Glutamatergic neuron (in vitro differentiated cells): ENCODE results near the gene FEM1B. TPM values are rescaled to one million over a fixed set of nuclear protein-coding genes. Genes with fewer than 3 reads are reported as not detected.

Experiments
- DNase-seq: peaks from one replicate; pipeline ENCODE4 v3.0.0; 2022
- H3K27ac Mint-ChIP-seq: one replicate; pipeline ENCODE4 v1.8.0; 2020; ENCODE audit warnings: mild to moderate bottlenecking, mixed read lengths, inconsistent platforms; ENCODE audit not compliant: unreplicated experiment
- H3K27me3 Mint-ChIP-seq: one replicate; pipeline ENCODE4 v1.8.0; 2020; ENCODE audit warnings: mild to moderate bottlenecking, moderate library complexity, mixed read lengths, inconsistent platforms; ENCODE audit not compliant: unreplicated experiment
- H3K36me3 Mint-ChIP-seq: one replicate; pipeline ENCODE4 v1.8.0; 2020; ENCODE audit warnings: mild to moderate bottlenecking, mixed read lengths, inconsistent platforms; ENCODE audit not compliant: unreplicated experiment
- H3K4me1 Mint-ChIP-seq: one replicate; pipeline ENCODE4 v1.8.0; 2020; ENCODE audit warnings: mild to moderate bottlenecking, low read depth, mixed read lengths, inconsistent platforms; ENCODE audit not compliant: unreplicated experiment
- H3K4me3 Mint-ChIP-seq: one replicate; pipeline ENCODE4 v1.8.0; 2020; ENCODE audit warnings: mild to moderate bottlenecking, mixed read lengths, inconsistent platforms; ENCODE audit not compliant: unreplicated experiment
- H3K9me3 Mint-ChIP-seq: one replicate; pipeline ENCODE4 v1.8.0; 2020; ENCODE audit warnings: mild to moderate bottlenecking, moderate library complexity, mixed read lengths, inconsistent platforms; ENCODE audit not compliant: unreplicated experiment
- CTCF ChIP-seq: fragments of 200-600 bp; sonication (generic); IDR thresholded peaks from one replicate; pipeline ENCODE4 v1.5.0; 2021; ENCODE audit not compliant: partially characterized antibody, unreplicated experiment
- total RNA-seq: library from RNA; stranded (reverse); fragmentation: NEBNext Ultra II Directional; extraction: Animal tissue kit (Norgen Biotek cat#: 25700); gene quantifications from one replicate; pipeline ENCODE4 v1.2.1, GENCODE V29; 2021; ENCODE audit not compliant: unreplicated experiment

FEM1B gene
- total RNA-seq, 1 donor from 2014 or later: 69.6 TPM

DNA sequence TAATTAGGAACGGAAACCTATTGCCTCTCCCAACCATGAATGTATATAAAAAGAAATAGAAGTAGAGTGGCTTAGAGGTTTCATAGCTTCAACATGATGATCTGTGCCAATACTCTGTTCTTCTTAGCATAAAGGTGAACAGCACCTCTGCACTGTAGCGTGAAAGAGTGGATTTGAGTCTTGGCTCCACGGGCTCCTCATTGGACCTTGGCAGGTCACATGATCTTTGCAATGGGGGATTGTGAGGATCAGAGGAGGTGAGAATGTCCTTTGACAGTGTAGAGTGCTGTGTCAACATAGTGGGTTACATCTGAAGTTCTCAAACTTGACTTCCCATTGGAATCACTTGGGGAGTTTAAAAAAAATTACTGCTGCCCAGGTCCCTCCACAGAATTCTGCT, 51.4 kb downstream of the FEM1B start:
- Mint-ChIP-seq H3K36me3 (no peaks in the 10 kb centered on the region), H3K27ac (no peak overlapping the region), H3K27me3 (peaks cover 2% of the 10 kb centered on the region), H3K9me3 (peaks cover 11% of the 10 kb centered on the region), H3K4me3 (no peak overlapping the region), H3K4me1 (peaks cover 19% of the 10 kb centered on the region)
- TF ChIP-seq CTCF: no peak
- no peak for DNase-seq

DNA sequence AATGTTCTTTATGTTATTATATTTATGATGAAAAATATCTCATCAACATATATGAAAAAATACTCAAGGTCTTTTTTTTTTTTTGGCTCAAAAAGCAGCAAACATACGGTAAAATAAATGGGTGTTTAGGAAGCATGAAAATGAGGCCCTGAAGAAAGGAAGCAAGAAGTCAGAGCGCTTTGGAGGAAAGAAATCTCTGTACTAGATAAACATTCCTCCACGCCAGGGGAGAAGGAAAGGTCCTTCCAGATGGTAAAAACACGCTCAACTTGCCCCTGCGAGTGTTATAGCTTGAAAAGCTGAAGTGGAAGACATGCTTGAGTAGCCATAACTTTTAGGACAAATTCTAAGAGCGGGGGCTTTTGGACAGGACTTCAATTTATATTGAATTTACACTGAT, 52.9 kb downstream of the FEM1B start:
- Mint-ChIP-seq H3K4me3 (no peak overlapping the region), H3K9me3 (peaks cover 13% of the 10 kb centered on the region), H3K27ac (no peak overlapping the region), H3K27me3 (peaks cover 6% of the 10 kb centered on the region), H3K4me1 (peaks cover 19% of the 10 kb centered on the region), H3K36me3 (no peaks in the 10 kb centered on the region)
- TF ChIP-seq CTCF: no peak
- DNase-seq: no peak

DNA sequence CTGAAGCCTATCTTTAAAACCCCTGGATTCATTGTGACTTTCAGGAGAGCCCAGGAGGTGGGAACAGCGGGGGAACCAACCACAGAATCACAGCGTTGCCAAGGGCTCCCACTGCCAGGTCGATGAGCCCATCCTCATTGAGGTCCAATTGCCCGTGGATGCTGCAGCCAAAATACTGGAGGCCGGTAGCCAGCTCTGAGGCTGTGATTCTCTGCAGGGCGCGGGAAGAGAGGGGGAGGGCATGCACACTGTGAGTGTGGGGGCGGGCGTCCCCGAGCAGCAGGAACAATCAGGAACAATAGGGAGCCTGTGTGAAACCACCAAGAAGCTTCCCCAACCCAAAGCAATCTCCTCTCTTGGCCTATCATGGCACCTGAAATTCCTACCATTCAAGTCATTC, 53.4 kb downstream of the FEM1B start:
- no peak overlapping the region for H3K27ac Mint-ChIP-seq
- H3K36me3 Mint-ChIP-seq: no peaks in the 10 kb centered on the region
- peaks cover 13% of the 10 kb centered on the region for H3K9me3 Mint-ChIP-seq
- no peak for DNase-seq
- no peak overlapping the region for H3K4me3 Mint-ChIP-seq
- peaks cover 6% of the 10 kb centered on the region for H3K27me3 Mint-ChIP-seq
- H3K4me1 Mint-ChIP-seq: peaks cover 19% of the 10 kb centered on the region
- TF ChIP-seq CTCF: no peak

DNA sequence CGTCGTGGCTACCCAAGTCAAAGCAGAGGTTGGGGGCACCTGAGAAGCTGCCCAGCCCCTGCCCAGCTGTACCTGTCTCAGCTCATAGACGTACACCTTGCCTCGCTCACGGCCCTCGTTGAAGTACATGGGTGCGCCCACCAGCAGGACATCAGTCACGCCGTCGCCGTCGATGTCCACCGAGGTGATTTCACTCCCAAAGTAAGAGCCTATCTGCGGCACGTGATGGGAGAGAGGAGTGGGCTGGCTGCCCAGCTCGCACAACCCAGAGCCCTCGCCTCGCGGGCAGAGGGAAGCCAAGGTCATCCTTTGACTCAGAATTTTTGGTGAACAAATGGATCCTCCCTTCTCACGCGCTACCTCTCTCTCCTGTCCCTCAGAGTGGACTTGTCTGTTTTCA, 54.7 kb downstream of the FEM1B start:
- DNase-seq: no peak
- Mint-ChIP-seq H3K27me3 (peaks cover 4% of the 10 kb centered on the region), H3K9me3 (peaks cover 13% of the 10 kb centered on the region), H3K4me1 (peaks cover 19% of the 10 kb centered on the region), H3K27ac (no peak overlapping the region), H3K4me3 (no peak overlapping the region), H3K36me3 (no peaks in the 10 kb centered on the region)
- TF ChIP-seq CTCF: no peak

DNA sequence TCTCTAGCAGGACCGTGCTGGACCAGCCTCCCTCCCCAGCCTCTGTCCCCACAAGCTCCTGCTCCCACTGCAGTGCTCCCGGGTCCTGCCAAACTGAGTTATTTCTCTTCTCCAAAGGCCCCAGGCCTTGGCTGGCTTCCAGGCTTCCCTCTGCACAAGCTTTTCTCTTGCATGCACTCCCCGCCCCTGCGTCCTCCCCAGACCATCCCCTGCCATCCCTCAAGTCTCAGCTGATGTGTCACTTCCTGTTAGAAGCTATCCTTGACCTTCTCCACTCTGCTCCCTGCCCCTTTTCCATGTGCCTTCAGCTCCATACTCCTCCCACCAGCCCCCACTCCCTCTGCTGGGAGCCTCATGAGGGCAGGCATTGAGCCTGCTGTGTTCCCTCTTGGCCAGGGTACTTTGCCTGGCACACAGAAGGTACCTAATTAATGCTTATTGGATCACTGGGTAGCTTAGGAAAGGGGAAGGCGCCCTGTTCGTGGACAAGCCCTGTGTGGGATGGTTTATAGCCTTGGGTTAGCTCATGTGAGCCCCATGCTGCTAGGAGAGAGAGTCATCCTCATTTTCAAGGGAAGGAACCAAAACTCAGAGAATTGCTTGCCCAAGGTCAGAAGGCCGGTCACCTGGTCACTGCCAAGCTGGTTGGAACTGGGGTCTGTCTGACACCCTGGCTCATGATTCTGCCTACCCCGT, 56.4 kb downstream of the FEM1B start:
- H3K4me3 Mint-ChIP-seq: no peak overlapping the region
- H3K27ac Mint-ChIP-seq: no peak overlapping the region
- H3K9me3 Mint-ChIP-seq: peaks cover 13% of the 10 kb centered on the region
- H3K27me3 Mint-ChIP-seq: peaks cover 4% of the 10 kb centered on the region
- H3K36me3 Mint-ChIP-seq: no peaks in the 10 kb centered on the region
- H3K4me1 Mint-ChIP-seq: peaks cover 18% of the 10 kb centered on the region
- no peak for TF ChIP-seq CTCF
- DNase-seq: no peak
